GM19193 (cell line): Measurements from ENCODE around the gene TRDN.

Source experiments
- POLR2A ChIP-seq: IDR thresholded peaks from 4 replicates; pipeline ENCODE4 v1.6.1; 2011; ENCODE audit not compliant: insufficient read depth, insufficient read length; ENCODE audit errors: extremely low read depth

The TRDN gene

DNA sequence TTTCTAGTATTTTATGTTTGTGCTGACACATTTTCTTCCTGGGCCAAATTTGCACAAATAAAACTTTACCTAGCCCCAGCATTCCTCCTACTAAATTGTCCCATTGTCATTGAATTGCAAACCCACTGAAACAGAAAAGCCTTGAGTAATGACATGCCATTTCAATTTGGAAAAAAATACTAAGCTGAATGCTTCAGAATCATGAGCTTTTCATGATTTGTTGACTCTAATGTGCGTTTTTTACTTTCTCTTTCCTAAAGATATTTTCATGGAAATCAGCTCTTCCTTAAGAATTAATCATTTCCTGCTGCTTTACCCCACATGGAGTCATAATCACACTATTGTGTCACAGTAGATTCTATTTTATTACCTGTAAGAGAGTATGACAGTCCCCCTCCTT, 47.4 kb downstream of the TRDN start:
- TF ChIP-seq POLR2A = no peak

DNA sequence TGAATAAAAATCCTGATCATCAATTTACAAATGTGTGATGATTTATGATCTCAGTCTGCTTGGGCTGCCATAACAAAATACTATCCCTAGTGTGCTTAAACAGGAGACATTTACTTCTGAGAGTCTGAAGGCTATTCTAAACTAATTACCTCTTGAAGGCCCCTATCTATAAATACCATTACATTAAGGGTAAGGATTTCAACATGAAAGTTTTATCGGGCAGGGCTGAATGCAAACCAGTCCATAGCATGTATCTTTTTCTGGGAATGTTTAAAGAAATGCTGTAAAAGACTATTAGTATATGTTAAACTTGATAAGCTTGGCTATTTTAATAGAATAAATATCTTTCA, 48.2 kb downstream of the TRDN start:
- TF ChIP-seq POLR2A = no peak

DNA sequence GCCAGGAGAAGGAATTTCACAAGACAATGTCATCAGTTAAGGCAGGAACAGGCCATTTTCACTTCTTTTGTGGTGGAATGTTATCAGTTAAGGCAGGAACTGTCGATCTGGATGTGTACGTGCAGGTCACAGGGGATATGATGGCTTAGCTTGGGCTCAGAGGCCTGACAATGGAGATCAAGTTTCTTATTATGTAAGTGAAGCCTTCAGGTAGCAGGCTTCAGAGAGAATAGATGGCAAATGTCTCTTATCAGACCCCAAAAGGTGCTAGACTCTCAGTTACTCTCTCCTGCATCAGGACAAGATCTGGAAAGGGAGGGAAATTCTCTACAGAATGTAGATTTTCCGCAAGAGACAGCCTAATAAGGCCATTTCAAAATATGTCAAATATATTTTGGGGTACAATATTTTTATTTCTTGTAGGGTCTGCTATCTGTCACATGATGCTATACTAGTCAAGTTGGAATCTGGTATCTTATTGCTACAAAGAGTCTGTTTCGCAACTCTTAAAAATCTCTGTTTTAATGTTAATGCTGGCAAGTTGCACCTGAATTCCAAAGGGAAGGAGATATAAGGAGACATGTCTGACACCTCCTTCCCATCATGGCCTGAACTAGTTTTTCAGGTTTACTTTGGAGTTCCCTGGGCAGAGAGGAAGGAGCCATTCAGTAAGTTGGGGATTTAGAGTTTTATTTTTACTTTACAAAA, 48.8 kb downstream of the TRDN start:
- TF ChIP-seq POLR2A = no peak

DNA sequence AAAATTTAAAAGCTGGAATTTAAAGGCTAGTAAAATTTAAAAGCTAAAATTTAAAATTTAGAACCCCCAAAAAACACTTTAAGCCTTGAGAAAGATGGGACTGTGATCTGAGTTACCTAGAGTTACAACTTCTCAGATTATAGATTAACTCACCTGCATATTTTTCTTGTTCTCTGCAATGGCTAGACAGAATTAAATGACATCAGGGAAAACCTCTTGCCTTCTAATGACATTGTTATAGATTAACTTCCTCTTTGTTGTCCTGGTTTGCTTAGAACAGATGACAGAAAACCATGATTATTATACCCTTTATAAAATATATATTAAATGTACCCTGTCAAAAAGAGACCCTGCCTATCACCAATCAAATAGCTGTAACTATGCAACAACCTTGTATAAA, 56.4 kb downstream of the TRDN start:
- no peak for TF ChIP-seq POLR2A

DNA sequence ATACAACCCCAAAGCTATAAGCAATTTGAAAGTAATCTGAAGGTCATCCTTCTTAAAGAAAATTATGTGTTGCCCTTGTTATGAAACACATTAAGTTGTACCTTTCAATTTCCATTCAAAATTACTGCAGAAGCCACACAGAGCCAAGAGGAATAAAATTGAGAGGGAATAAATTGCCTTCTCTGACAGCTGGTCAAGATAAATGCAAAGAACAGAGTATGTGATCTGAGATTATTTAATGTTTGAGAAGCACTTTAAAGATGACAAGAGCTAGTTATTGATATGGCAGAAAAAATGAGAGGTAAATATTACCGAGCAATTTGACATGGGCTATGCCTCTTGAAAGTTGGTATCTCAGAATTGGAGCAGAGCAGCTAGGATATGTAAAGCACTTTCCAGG, 61.6 kb downstream of the TRDN start:
- no peak for TF ChIP-seq POLR2A

DNA sequence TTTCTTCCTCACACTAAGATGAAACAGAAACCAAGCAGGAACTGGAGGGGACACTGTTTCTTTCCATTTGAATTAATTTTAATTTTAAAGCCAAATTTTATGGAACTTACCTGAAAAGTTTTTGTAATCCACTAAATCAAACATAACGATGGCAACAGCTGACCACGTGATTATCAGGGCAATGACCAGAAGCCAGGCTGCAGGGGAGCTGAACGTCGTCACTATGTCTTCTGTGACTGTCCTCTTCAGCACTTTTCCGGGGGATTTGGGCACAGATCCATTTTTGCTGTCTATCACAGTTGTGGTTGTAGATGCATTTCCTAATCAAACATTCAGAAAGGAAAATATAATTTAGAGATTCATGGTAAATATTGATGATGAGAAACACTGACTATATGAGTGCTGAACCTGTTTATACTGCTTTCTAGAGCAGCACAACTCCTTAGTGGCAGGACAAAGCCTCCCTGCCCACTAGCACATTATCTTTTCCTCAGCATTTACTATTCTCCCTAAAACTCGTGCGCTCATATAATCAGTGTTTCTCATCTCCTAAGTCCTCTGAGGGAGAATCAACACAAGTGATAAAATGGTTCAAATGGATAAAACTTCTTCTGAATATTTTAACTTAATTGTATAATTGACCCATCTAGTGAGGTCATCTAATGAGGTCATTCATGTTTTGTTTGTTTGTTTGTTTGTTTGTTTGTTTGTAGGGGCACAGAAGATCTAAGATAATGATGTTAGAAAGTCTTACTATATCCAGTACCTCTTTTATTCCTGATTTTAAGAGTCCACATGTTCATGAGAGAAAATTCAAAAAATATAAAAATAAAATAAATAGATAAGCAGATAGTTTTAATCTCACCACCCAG, 65.7 kb downstream of the TRDN start:
- no peak for TF ChIP-seq POLR2A

DNA sequence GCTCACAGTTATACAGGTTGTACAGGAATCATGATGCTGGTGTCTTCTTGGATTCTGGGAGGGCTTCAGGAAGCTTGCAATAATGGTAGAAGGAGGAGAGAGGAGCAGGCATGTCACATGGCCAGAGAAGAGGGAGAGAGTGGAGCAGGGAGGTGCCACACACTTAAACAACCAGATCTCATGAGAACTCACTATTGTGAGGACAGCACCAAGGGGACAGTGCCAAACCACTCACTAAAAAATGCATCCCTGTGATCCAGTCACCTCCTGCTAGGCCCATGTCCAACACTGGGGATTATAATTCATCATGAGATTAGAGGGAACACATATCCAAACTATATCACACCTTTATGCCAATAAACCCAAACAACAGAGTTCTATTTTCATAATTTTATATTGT, 67.2 kb downstream of the TRDN start:
- TF ChIP-seq POLR2A = no peak

DNA sequence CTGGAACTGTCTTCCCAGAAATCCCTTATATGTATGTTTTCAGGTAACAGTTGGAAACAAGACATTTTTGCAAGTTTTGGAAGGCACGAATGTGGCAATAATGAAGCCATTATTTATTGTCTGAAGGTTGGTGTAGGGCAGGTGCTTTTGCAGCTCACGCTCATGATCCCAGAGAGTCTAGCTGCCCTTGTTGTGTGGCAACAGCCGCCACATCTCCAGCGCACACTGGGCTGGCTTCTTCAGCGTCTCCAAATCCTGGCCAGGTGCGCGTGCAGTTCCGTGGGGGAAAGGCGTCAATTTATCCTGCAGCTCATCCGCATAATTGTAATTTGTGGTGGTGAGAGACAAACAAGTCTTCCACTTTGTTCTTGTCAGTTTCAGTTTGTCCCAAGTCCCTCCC, 71.2 kb downstream of the TRDN start:
- no peak for TF ChIP-seq POLR2A

DNA sequence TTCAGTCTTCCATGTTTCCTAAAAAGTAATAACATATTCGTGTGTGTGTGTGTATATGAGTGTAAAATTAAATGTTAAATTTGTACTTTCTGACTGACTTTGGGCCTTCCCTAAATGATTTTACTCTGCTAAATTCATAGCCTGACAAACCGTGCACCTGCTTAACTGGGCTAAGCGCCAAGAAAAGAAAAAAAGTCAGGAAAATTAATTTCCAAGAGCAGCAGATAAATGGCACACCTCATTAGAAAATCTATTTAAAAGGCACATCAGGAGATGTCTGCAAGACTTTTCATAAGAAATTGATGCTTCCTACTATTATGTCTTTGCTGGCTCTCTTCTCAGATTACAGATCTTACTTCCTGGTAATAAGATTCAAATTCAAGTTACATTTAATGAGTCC, 72.4 kb downstream of the TRDN start:
- TF ChIP-seq POLR2A = no peak

DNA sequence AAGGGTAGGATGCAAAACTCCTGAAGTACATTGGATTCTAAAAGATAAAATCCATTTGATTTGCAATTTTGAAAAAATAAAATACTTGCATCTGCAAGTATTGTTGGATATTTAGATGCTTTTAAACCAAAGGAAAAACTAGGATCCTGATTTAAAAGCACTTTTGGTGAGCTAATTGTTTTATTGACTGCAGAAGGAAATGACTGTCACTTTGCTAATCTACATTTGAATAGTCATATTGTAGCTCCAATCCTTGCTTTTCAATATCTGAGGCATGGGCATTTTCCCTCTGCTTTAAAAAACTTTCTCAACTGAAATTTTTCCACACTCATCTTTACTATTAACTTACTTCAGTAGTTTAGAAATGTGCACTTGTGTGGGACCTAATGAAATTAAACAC, 74.1 kb downstream of the TRDN start:
- no peak for TF ChIP-seq POLR2A

DNA sequence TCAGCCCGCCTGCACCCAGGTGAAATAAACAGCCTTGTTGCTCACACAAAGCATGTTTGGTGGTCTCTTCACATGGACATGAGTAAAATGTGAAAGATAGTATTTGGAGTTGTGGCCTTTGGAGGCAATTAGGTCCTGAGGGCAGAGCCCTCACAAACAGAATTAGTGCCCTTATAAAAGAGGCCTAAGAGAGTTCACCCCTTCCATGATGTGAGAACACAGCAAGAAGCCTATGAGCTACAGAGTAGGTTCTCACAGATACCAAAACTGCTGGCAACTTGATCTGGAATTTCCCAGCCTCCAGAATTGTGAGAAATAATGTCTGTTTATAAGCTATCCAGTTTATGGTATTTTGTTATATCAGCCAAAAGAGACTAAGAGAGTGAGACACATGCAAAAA, 74.5 kb downstream of the TRDN start:
- no peak for TF ChIP-seq POLR2A

DNA sequence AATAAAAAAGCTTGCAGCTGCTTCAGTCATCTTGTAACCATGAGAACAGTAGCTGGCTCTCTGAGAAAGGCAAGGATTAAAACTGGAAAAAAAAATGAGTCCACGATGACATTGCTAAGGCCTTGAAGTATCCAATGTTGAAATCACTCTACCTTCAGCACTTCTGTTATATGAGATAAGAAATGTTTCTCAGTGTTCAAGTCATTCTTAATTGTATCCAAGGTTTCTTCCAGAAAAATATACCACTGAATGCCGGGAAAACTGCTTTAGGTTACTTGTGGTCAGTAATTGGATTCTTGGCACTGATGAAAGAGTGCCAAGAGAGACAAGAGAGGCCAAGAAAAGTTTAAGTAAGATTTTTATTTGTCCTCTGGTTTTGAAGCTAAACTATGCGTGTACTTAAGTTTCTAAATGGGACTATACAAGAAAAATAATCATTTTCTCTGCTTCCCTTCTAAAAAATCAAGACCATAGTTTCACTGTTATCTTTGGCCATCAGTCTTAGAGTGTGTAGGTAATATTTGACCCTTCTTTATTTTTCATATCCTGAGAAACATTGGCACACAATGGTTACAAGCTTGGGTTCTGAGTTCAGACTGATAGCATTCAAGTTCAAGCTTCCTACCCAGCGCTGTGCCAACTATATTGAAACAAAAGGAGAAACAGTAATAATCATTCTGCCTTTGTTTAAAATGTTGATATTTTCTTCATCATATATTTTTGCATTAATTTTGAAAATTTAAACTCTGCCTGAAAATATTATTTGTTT, 84.6 kb downstream of the TRDN start:
- no peak for TF ChIP-seq POLR2A

DNA sequence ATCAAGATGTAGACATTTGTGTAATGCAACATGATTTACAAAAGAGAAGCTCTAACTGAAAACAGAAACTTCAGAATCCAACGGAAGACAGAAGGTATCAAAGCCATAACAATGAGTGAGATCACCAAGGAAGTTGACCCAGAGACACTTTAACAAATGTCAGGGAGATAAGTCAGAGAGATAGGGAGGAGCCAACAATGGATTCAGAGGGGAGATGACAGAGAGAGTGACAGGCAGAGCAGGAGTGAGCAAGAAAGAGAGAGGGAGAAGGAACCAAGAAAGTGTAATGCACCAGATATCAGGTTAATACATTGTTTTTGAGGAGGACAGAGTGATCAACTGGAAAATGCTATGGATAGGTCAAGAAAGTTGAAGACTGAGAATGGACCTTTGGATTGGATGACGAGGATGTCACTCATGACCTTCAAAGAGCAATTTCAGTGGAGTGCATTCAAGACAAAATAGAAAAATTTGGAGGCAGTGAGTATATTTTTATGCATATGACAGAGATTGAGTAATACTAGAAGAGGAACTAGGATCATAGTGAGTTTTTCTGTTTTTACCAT, 86.6 kb downstream of the TRDN start:
- no peak for TF ChIP-seq POLR2A

DNA sequence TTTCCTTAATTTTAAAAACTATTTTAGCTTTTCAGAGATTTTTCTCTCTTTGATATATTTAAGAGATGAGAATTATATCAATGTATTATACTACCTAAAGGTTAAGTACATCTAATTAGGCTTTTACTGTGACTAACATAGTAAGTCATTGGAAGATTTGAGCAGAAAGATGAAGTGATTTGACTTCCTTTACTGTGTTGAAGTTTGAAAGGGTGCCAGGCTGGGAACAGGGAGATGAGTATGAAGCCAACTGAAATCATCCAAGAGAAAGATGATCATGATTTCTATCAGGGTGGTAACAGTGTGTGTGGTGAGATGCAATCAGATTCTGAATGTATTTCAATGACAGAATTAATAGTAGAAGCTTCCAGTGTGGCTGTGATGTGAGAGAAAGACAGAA, 87.3 kb downstream of the TRDN start:
- TF ChIP-seq POLR2A = no peak
